Measurements from ENCODE around the gene OR4K17. TPM values are rescaled to one million over a fixed set of nuclear protein-coding genes. Genes with fewer than 3 reads are reported as not detected.

The OR4K17 gene
- not detected for total RNA-seq

GRCh38 chr14:20110438-20110837 lies at the start of gene OR4K17:
TSS of gene OR4K17 (plus strand) at chr14:20110739. CDS start at chr14:20117500, 6,761 bp downstream.

GRCh38 chr14:20138520-20138919 lies 28.0 kb downstream of the OR4K17 start, which contains the start of gene OR4N5:
TSS of gene OR4N5 (plus strand) at chr14:20138820. CDS start at chr14:20143736, 4,916 bp downstream.

Other genes starting within 250 kb of the OR4K17 start
- gene OR4K2, start 235.6 kb upstream of the OR4K17 start, total RNA-seq: not detected
- not detected for gene OR4K5, start 190.1 kb upstream of the OR4K17 start, total RNA-seq
- gene OR4K1, start 179.8 kb upstream of the OR4K17 start, total RNA-seq: not detected
- gene OR4K15, start 135.1 kb upstream of the OR4K17 start, total RNA-seq: not detected
- not detected for gene OR4Q2, start 108.6 kb upstream of the OR4K17 start, total RNA-seq
- not detected for gene OR4K14, start 91.4 kb upstream of the OR4K17 start, total RNA-seq
- gene OR4K13, start 74.7 kb upstream of the OR4K17 start, total RNA-seq: not detected
- not detected for gene OR4L1, start 50.7 kb upstream of the OR4K17 start, total RNA-seq
- not detected for gene OR4N5, start 28.1 kb downstream of the OR4K17 start, total RNA-seq
- not detected for gene OR11G2, start 80.2 kb downstream of the OR4K17 start, total RNA-seq
- not detected for gene OR11H6, start 113.0 kb downstream of the OR4K17 start, total RNA-seq
- gene OR11H7, start 118.2 kb downstream of the OR4K17 start, total RNA-seq: not detected
- not detected for gene OR11H4, start 128.5 kb downstream of the OR4K17 start, total RNA-seq
- gene TTC5, start 195.2 kb downstream of the OR4K17 start, total RNA-seq: 30.5 TPM
- 72.0 TPM for gene CCNB1IP1, start 222.5 kb downstream of the OR4K17 start, total RNA-seq
- 21.3 TPM for gene PARP2, start 232.9 kb downstream of the OR4K17 start, total RNA-seq